NCI-H1105 treated with DMSO at 0.1 percent for 48 hours (cell line): ENCODE measurements around the gene CNOT4.
"Not testable (repeated sequence)": the region's sequence is repeated elsewhere in the genome, so short reads cannot be mapped to it uniquely, and the experiment has no call there.

Experiments
- DNase-seq: peaks from one replicate; lab custom pipeline; 2025; lab: John Stamatoyannopoulos, UW

CNOT4 gene

DNA sequence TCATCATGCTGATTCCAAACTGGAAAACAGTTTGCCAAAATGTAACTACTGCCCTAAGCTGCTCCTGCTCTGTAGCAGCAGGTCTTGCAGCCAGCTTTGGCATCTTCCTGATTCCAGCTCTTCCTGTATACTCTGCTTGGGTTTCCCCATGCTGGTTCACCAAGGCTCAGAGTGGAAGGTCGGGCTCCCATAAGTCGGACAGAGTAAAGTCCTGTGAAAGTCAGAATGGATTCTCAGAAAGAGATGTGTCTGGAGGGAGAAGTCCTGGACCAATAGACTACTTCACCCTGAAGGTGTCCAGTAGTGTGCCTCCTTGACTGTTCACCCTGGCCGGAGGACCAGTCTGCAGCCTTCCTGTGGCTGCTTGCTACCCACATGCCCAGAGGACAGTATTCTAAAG, 182.4 kb downstream of the CNOT4 start:
- DNase-seq, result no peak

GRCh38 chr7:135326636-135327280, 183.1 kb downstream of the CNOT4 start:
- peak; percentile 84 for DNase-seq

- peak; percentile 5 for DNase-seq
Observed at GRCh38 chr7:135322571-135323340, 187.1 kb downstream of the CNOT4 start.

DNA sequence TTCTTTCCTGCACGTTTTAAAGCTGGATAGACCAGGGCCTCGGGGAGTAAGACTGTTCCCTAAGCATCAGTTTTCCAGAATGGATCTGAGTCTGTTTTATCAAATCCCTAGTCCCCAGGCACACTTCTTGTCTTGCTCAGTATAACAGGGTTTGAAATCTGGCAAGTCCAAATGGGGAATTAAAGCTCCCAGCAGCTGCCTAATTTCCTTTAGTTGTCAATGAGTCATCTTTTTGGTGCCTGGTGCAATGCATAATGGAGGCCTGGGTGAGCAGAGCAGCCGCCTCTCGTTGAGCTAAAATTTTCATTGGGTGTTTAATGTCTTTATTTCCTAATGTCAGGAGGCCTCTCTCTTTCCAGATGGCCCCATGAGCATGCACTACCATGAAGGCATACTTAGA, 188.3 kb downstream of the CNOT4 start:
- peak; percentile 14 for DNase-seq

DNA sequence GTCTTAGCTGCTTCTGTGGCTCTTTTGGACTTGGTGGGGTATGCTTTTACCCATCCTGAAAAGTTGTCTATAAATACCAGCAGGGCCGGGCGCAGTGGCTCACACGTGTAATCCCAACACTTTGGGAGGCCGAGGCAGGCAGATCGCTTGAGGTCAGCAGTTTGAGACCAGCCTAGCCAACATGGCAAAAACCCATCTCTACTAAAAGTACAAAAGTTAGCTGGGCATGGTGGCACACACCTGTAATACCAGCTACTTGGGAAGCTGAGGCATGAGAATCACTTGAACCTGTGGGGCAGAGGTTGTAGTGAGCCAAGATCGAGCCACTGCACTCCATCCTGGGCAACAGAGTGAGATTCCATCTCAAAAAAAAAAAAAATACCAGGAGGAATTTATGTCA, 188.9 kb downstream of the CNOT4 start:
- not testable (repeated sequence) for DNase-seq

DNA sequence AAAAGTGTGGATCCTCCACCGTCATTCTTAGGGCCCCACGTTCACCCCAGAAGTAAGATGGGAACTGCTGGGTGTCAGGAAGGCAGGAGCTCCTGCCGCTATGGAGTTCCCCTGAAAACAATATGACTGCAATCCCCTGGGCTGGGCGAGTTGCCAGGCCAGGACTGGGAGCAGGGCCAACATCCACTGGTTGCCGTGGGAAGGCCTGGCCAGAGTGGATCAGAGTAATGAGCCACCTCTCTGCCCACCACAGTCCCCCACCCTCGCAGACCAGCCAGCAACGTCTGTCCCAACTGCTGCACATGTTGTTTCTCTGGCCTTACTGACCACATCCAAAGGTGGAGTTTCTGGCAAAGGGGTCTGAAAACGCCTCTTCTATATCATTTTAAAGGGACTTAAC, 189.6 kb downstream of the CNOT4 start:
- DNase-seq, result peak; percentile 76

DNA sequence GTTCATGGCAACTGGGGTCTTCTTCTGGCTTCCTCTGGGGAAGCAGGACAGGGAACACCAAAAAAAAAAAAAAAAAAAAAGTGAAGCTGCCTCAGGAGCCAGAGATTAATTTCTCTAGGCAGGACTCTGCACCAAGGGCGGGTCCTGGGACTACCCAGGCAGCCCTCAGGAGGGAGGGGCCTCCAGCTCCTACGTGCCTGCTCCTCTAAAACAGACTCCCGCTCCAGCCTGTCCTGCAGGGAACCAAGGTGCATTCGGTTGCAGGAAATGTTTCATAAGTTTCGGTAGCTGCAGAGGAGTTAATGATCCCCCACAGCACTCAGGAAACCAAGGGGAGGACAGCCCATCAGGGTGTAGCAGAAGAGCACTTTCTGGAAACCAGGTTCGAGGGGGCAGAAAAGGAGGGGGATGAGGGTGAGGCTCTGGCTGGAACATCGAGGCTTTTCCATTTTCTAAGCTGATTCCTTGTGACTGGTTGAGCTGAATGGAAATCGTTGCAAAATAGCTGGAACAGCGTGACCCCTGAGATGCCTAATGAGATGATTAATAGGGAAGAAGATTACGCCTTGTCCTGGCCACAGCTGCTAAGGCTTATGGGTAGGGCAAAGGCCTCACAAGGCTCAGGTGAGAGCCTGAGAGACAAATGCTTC, 192.1 kb downstream of the CNOT4 start:
- no peak for DNase-seq

GRCh38 chr7:135316648-135317313, 193.1 kb downstream of the CNOT4 start:
- DNase-seq, result no peak

DNA sequence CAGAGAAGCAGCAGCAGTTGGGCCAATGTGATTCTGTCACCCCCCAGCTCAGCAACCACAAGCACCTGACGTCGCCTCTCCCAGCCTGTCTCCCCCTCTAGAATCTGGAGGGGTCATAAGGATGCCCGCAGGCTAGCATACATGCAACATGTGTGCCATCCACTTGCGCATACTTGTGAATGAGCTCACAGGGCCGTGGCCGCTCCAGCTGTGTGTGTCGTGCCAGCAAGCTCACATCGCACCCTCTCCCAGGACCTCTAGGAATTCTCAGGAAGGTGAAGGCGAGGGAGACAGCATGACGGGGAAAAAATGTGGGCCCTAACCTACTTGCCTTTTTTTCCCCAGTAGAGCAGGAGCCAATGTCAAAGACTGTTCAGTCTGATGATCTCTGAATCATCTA, 195.9 kb downstream of the CNOT4 start:
- no peak for DNase-seq
